HFFc6 (cell line): ENCODE measurements around the gene EIF4G3. TPM values are rescaled to one million over a fixed set of nuclear protein-coding genes. Genes with fewer than 3 reads are reported as not detected.
A peak's percentile ranks its signal among the peaks of the same experiment; 100 is the strongest.

ENCODE experiments used
- DNase-seq: peaks from one replicate; pipeline ENCODE4 v3.0.0-alpha.2; 2018
- H3K27ac Mint-ChIP-seq: 2 replicates; pipeline ENCODE4 v1.8.0; 2020; ENCODE audit warnings: mild to moderate bottlenecking, mixed read lengths
- H3K27me3 Mint-ChIP-seq: 2 replicates; pipeline ENCODE4 v1.8.0; 2021; ENCODE audit warnings: mild to moderate bottlenecking, moderate library complexity, mixed read lengths; ENCODE audit not compliant: insufficient read depth
- H3K36me3 Mint-ChIP-seq: 2 replicates; pipeline ENCODE4 v1.8.0; 2021; ENCODE audit warnings: low read depth, mixed read lengths
- H3K4me1 Mint-ChIP-seq: 2 replicates; pipeline ENCODE4 v1.8.0; 2020; ENCODE audit warnings: low read depth, mixed read lengths
- H3K4me3 Mint-ChIP-seq: 2 replicates; pipeline ENCODE4 v1.8.0; 2020; ENCODE audit warnings: mild to moderate bottlenecking, moderate library complexity, mixed read lengths
- H3K9me3 Mint-ChIP-seq: 2 replicates; pipeline ENCODE4 v1.8.0; 2020; ENCODE audit warnings: mild to moderate bottlenecking, mixed read lengths
- CTCF ChIP-seq: fragments of 200-600 bp; sonication (generic); IDR thresholded peaks from 2 replicates; pipeline ENCODE4 v1.5.0; 2021; ENCODE audit warnings: antibody characterized with exemption, mild to moderate bottlenecking
- total RNA-seq, 6 experiments: library from RNA; stranded (reverse); fragmentation: NEBNext Ultra II Directional; extraction: Animal tissue kit (Norgen Biotek cat#: 25700); gene quantifications; 2 replicates in 1 of 6; 3 replicates in 5 of 6; pipeline ENCODE4 v1.2.3, GENCODE V29; 2021

The EIF4G3 gene
- total RNA-seq, 6 experiments from 2014 or later: 79.5 to 88.6 (median 82.0) TPM

- DNase-seq: no peak
- H3K4me3 Mint-ChIP-seq: no peak overlapping the region
- no peak overlapping the region for H3K27ac Mint-ChIP-seq
- H3K9me3 Mint-ChIP-seq: no peaks in the 10 kb centered on the region
- TF ChIP-seq CTCF: no peak
- H3K27me3 Mint-ChIP-seq: no peaks in the 10 kb centered on the region; the same call in 1 of the 2 replicates
- H3K36me3 Mint-ChIP-seq: no peaks in the 10 kb centered on the region
- peaks cover 41% of the 10 kb centered on the region for H3K4me1 Mint-ChIP-seq
Observed at GRCh38 chr1:21066356-21067012, 110.2 kb downstream of the EIF4G3 start.

DNA sequence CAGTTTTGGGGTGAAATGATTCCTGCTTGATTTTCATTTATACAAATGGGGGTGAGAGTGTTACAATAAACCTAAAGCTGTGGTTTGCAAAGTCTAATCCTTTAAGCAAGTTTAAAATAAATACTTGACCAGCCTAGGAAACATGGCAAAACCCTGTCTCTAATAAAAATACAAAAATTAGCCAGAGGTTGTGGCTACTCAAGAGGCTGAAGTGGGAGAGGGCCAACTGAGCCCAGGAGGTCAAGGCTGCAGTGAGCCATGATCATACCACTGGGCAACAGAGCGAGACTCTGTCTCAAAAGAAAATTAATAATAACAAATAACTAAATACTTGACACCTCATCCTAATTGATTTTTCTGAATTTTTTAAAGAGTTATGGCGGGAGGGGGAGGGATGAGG is 110.8 kb downstream of the EIF4G3 start:
- Mint-ChIP-seq H3K27ac (no peak overlapping the region; the same call in 1 of the 2 replicates), H3K9me3 (no peaks in the 10 kb centered on the region), H3K27me3 (no peaks in the 10 kb centered on the region; the same call in 1 of the 2 replicates), H3K4me3 (no peak overlapping the region), H3K36me3 (no peaks in the 10 kb centered on the region), H3K4me1 (peaks cover 41% of the 10 kb centered on the region)
- DNase-seq: no peak
- no peak for TF ChIP-seq CTCF

DNA sequence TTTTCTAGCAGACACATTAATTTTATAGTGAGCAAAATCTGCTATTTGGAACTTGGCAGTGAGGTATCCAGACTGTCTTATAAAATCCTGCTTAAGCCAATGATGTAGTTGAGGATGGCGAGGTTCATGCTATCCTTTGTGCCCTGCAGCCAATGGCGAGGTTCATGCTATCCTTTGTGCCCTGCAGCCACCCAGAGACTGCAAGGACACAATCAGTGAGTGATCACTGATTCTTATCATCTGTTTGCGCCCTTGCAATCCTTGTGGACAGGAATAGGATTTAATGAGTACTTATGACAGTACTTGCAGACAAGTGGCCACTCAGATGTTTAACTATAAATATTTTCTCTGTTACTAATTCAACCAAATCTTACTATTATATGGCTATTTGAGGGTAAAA is 112.6 kb downstream of the EIF4G3 start:
- DNase-seq: peak; percentile 72
- H3K27ac Mint-ChIP-seq: peak overlapping the region; percentile 45
- peaks cover 5% of the 10 kb centered on the region for H3K36me3 Mint-ChIP-seq
- H3K4me1 Mint-ChIP-seq: peaks cover 31% of the 10 kb centered on the region
- H3K27me3 Mint-ChIP-seq: no peaks in the 10 kb centered on the region; the same call in 1 of the 2 replicates
- H3K4me3 Mint-ChIP-seq: no peak overlapping the region
- no peak for TF ChIP-seq CTCF
- H3K9me3 Mint-ChIP-seq: no peaks in the 10 kb centered on the region

DNA sequence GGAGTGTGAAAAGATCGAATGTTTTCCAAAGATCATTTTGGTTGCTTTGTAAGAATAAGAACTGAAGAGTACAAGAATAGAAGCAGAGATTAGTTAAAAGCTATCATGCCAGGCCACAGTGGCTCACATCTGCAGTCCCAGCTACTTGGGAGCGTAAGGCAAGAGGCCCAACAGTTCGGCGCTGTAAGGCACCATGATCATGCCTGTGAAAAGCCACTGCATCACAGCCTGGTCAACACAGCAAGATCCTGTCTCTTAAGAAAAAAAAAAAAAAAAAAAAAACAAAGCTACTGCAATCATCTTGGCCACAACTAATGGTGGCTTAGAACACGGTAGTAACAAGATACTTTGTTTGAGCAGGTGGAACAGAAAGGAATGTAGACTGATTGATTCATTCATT is 116.2 kb downstream of the EIF4G3 start:
- no peak overlapping the region for H3K27ac Mint-ChIP-seq
- peaks cover 3% of the 10 kb centered on the region; the same call in 1 of the 2 replicates for H3K27me3 Mint-ChIP-seq
- H3K9me3 Mint-ChIP-seq: no peaks in the 10 kb centered on the region
- no peak for DNase-seq
- TF ChIP-seq CTCF: no peak
- peaks cover 53% of the 10 kb centered on the region for H3K4me1 Mint-ChIP-seq
- peaks cover 5% of the 10 kb centered on the region for H3K36me3 Mint-ChIP-seq
- no peak overlapping the region for H3K4me3 Mint-ChIP-seq

DNA sequence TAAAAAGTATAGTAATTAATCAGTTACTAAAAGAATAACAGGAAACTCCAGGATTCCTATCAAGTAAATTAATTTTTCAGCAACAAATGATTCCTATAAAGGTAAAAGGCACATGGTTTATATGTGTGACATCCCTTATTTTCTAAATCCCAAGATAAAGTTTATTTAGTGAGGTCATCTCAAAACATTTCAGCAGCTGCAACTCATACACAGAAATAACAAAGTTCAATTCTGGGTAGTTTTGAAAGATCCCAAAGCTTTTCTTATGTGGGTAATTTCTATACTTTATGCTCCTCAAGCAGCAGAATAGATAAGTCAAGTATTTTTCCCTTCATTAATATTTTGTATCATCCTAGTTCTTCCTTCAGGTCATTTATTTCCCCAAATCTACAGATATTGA is 117.7 kb downstream of the EIF4G3 start:
- peaks cover 3% of the 10 kb centered on the region; the same call in 1 of the 2 replicates for H3K27me3 Mint-ChIP-seq
- peaks cover 5% of the 10 kb centered on the region for H3K36me3 Mint-ChIP-seq
- DNase-seq: no peak
- H3K27ac Mint-ChIP-seq: no peak overlapping the region
- H3K4me1 Mint-ChIP-seq: peaks cover 48% of the 10 kb centered on the region
- TF ChIP-seq CTCF: no peak
- H3K4me3 Mint-ChIP-seq: no peak overlapping the region
- H3K9me3 Mint-ChIP-seq: no peaks in the 10 kb centered on the region
